HL-60 (cell line): ENCODE measurements around the gene SMIM5.
"Not testable (repeated sequence)": the region's sequence is repeated elsewhere in the genome, so short reads cannot be mapped to it uniquely, and the experiment has no call there.

Experiments used
- CTCF ChIP-seq: IDR thresholded peaks from one replicate; pipeline ENCODE4 v1.5.1; 2011; ENCODE audit warnings: low read length, control low read depth, inconsistent platforms; ENCODE audit not compliant: insufficient read depth
- POLR2AphosphoS5 ChIP-seq: IDR thresholded peaks from 2 replicates; pipeline ENCODE4 v1.6.1; 2012; ENCODE audit warnings: low read depth
- REST ChIP-seq: IDR thresholded peaks from 2 replicates; pipeline ENCODE4 v1.6.1; 2012; ENCODE audit warnings: low read depth; ENCODE audit not compliant: insufficient replicate concordance

GRCh38 chr17:75593430-75593829 is 39.8 kb upstream of the SMIM5 start:
- TF ChIP-seq CTCF, REST, POLR2AphosphoS5: not testable (repeated sequence)
